Thoracic aorta (tissue), 2 donors: Measurements from ENCODE around the gene TDRD12. TPM values are rescaled to one million over a fixed set of nuclear protein-coding genes. Genes with fewer than 3 reads are reported as not detected.
"Not testable (repeated sequence)": the region's sequence is repeated elsewhere in the genome, so short reads cannot be mapped to it uniquely, and the experiment has no call there.

ENCODE experiments used
- ATAC-seq: fragments of 150-250 bp; one replicate; pipeline ENCODE4 v1.8.0; 2017; ENCODE audit warnings: low read depth; ENCODE audit not compliant: insufficient number of reproducible peaks, low FRiP score
- DNase-seq: peaks from one replicate; pipeline ENCODE4 v3.0.0-alpha.2; 2020; ENCODE audit warnings: low spot score
- H3K27ac ChIP-seq, 2 donors: fragments of 200-600 bp; sonication (generic); 1 replicate in 1 of 2; 2 replicates in 1 of 2; pipeline ENCODE4 v1.5.1; 2016; ENCODE audit warnings: mild to moderate bottlenecking in 2 of 2, moderate library complexity in 2 of 2
- H3K27me3 ChIP-seq: fragments of 200-600 bp; sonication (generic); replicated peaks from 2 replicates; pipeline ENCODE4 v1.6.0; 2016; ENCODE audit warnings: mild to moderate bottlenecking; ENCODE audit not compliant: insufficient read depth
- H3K36me3 ChIP-seq: fragments of 200-600 bp; sonication (generic); one replicate; pipeline ENCODE4 v1.5.1; 2016
- H3K4me1 ChIP-seq, 2 donors: fragments of 200-600 bp; sonication (generic); 1 replicate in 1 of 2; 2 replicates in 1 of 2; pipeline versions ENCODE4 v1.5.1 to v1.6.0; 2016; ENCODE audit warnings: low read depth in 2 of 2, mild to moderate bottlenecking in 1 of 2; ENCODE audit not compliant: control insufficient read depth in 1 of 2
- H3K4me3 ChIP-seq: fragments of 200-600 bp; sonication (generic); 2 replicates; pipeline ENCODE4 v1.5.1; 2016; ENCODE audit warnings: mild to moderate bottlenecking
- H3K9me3 ChIP-seq: fragments of 200-600 bp; sonication (generic); 2 replicates; pipeline ENCODE4 v1.5.1; 2016
- CTCF ChIP-seq: fragments of 200-600 bp; sonication (generic); IDR thresholded peaks from one replicate; pipeline ENCODE4 v1.5.1; 2019; ENCODE audit warnings: antibody characterized with exemption
- total RNA-seq, 2 donors: library from RNA; depleted of rRNA; stranded (reverse); fragments of >200 nt; gene quantifications; one replicate each; pipeline versions ENCODE4 v1.1.0 to v1.2.3, GENCODE V29; 2016

The TDRD12 gene
- total RNA-seq, 2 donors from 2014 or later, result not detected

DNA sequence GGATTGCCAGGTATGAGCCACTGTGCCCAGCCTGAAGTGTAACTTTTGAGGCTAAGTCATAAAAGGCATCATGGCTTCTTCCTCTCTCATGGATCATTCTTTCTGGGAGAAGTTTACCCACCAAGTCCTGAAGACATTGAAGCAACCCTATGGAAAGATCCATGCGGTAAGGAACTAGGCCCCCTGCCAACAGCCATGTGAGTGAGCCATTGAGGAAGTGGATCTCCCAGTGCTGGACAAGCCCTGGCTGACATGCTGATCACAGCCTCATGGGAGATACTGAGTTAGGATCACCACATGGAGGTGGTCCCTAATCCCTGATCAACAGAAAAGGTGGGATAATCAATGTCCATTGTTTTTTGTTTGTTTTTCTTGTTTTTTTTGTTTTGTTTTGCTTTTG lies 31.3 kb upstream of the TDRD12 start:
- TF ChIP-seq CTCF, result no peak
- no peak for DNase-seq

GRCh38 chr19:32691291-32691951 lies 28.1 kb upstream of the TDRD12 start, which contains the start of gene NUDT19:
Gene NUDT19 (plus strand): TSS chr19:32691821. CDS start chr19:32691961, 140 bp downstream.
- Histone ChIP-seq H3K4me1 (peaks cover 27 to 38% of the 10 kb centered on the region in 2 donors), H3K9me3 (no peaks in the 10 kb centered on the region), H3K36me3 (no peaks in the 10 kb centered on the region), H3K4me3 (peak within 1 kb of the TSS; percentile 85), H3K27ac (peak within 1 kb of the TSS; percentile 57 to 83), H3K27me3 (no peaks in the 10 kb centered on the region)
- no peak for TF ChIP-seq CTCF
- peak; percentile 79 for ATAC-seq
- peak; percentile 52 for DNase-seq

More for the DNA sequence above, 31.3 kb upstream of the TDRD12 start:
- Histone ChIP-seq H3K27me3 (no peaks in the 10 kb centered on the region), H3K27ac (no peak overlapping the region), H3K4me3 (no peak overlapping the region), H3K9me3 (no peaks in the 10 kb centered on the region), H3K36me3 (no peaks in the 10 kb centered on the region), H3K4me1 (peaks cover 11% of the 10 kb centered on the region in 2 donors)
- ATAC-seq, result no peak

DNA sequence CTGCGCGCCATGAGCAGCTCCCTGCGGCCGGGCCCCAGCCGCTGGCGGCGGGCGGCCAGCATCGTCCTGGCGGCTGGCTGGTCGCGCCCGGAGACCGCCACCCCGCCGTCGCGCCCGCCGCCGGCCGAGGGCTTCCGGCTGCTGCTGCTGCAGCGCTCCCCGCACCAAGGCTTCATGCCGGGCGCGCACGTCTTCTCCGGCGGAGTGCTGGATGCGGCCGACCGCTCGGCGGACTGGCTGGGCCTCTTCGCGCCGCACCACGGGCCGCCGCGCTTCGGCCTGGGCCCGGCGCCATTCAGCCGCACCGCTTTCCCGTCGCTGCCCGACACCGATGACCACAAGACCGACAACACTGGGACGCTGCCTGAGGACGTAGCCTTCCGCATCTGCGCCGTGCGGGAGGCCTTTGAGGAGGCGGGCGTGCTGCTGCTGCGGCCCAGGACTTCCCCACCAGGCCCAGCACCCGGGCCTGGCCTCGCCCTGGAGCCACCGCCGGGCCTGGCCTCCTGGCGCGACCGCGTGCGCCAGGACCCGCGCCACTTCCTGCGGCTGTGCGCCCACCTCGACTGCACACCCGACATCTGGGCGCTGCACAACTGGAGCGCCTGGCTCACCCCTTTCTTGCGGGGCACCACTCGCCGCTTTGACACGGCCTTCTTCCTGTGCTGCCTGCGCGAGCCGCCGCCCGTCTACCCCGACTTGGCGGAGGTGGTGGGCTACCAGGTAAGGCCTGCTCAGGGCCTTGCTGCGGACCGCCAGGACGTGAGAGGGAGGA lies 27.4 kb upstream of the TDRD12 start:
- TF ChIP-seq CTCF, result no peak
- peaks cover 27 to 38% of the 10 kb centered on the region in 2 donors for H3K4me1 ChIP-seq

DNA sequence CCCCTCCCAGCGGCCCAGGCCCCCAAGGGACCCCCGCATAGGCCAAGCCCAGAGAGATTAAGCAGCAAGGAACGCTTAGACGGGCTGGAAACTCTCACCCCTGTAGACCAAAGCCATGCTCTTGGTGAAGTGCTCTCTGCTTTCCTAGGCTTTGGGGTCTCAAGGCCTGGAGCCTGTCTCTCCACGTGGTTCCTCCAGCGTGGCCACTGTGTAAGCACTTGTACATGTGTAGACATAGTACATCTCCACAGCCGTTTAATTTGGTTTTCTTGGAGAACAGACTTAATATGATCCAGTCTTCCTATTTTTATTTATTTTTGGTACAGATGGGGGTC lies 26.9 kb upstream of the TDRD12 start:
- DNase-seq (no peak), ATAC-seq (no peak)
- peaks cover 1% of the 10 kb centered on the region for H3K36me3 ChIP-seq
- no peak for TF ChIP-seq CTCF
- H3K27ac ChIP-seq, result peak overlapping the region; percentile 57 to 83
- peak overlapping the region; percentile 85 for H3K4me3 ChIP-seq
- peaks cover 27 to 38% of the 10 kb centered on the region in 2 donors for H3K4me1 ChIP-seq
- no peaks in the 10 kb centered on the region for H3K27me3 ChIP-seq
- H3K9me3 ChIP-seq, result no peaks in the 10 kb centered on the region

More for the DNA sequence above, 27.4 kb upstream of the TDRD12 start:
- Histone ChIP-seq H3K36me3 (no peaks in the 10 kb centered on the region), H3K9me3 (no peaks in the 10 kb centered on the region), H3K4me3 (peak overlapping the region; percentile 85), H3K27me3 (no peaks in the 10 kb centered on the region), H3K27ac (peak overlapping the region; percentile 57 to 83)
- ATAC-seq (peak; percentile 48), DNase-seq (no peak)

- H3K27ac ChIP-seq, ATAC-seq, H3K27me3 ChIP-seq, DNase-seq, H3K9me3 ChIP-seq, H3K36me3 ChIP-seq: not testable (repeated sequence)
- H3K4me1 ChIP-seq, result peaks cover 27 to 38% of the 10 kb centered on the region in 2 donors
- H3K4me3 ChIP-seq, result peak overlapping the region; percentile 85
These were observed 26.1 kb upstream of the TDRD12 start for GRCh38 chr19:32693151-32694108.

DNA sequence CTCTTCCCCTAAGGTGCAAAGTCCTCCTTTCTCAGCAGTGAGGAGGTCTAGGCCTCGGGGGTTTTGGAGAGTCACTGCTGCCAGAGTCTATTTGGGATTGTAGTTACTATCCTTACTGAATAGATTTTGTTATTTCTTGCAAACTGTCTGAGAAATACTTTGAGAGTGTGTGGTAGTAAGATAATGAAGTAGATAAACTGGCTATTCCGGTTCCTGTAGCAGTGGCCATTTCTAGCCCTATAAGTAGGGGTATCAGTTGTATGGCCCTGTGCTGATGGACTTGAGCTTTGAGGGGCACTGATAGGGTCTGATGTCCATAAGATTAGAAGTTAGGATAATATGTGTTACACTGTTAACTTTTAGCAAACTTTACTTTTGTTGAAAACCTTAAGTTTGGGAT lies 25.3 kb upstream of the TDRD12 start:
- peaks cover 27 to 38% of the 10 kb centered on the region in 2 donors for H3K4me1 ChIP-seq
- ATAC-seq, result not testable (repeated sequence)

GRCh38 chr19:32694851-32695250 lies 24.7 kb upstream of the TDRD12 start:
- Histone ChIP-seq H3K4me3 (peak overlapping the region; percentile 11), H3K4me1 (peaks cover 27 to 38% of the 10 kb centered on the region in 2 donors)
- H3K9me3 ChIP-seq, H3K27ac ChIP-seq, H3K36me3 ChIP-seq, DNase-seq, ATAC-seq, H3K27me3 ChIP-seq: not testable (repeated sequence)

More for the DNA sequence above, 25.3 kb upstream of the TDRD12 start:
- not testable (repeated sequence) for H3K27me3 ChIP-seq, H3K27ac ChIP-seq, H3K9me3 ChIP-seq, H3K36me3 ChIP-seq, DNase-seq
- H3K4me3 ChIP-seq, result peak overlapping the region; percentile 11

DNA sequence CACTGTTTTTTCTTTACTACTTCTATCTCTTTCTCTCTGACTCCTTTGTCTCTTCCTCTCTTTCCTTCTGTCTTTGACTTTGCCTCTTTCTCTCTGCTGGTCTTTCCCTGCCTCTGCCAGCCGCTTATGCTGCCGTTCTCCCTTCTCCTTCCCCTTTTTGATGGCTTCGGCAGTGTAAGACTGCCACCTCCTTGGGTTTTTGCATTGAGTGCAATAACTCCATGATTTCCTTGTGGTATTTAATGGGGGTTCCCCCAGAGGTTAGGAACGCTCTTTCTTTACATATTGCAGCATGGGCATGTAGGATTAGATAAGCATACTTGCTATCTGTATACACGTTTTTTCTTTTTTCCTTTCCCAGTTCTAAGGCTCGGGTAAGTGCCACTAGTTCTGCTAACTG lies 24.1 kb upstream of the TDRD12 start:
- H3K27me3 ChIP-seq, H3K36me3 ChIP-seq, H3K27ac ChIP-seq, H3K9me3 ChIP-seq, ATAC-seq, DNase-seq, H3K4me3 ChIP-seq: not testable (repeated sequence)
- peaks cover 27 to 38% of the 10 kb centered on the region in 2 donors for H3K4me1 ChIP-seq
